Smooth muscle cell (in vitro differentiated cells): Measurements from ENCODE around the gene WWP2. TPM values are rescaled to one million over a fixed set of nuclear protein-coding genes. Genes with fewer than 3 reads are reported as not detected.
"Not testable (repeated sequence)": the region's sequence is repeated elsewhere in the genome, so short reads cannot be mapped to it uniquely, and the experiment has no call there.

ENCODE experiments used
- DNase-seq: peaks from one replicate; lab custom pipeline; 2025; ENCODE audit not compliant: unreplicated experiment; lab: John Stamatoyannopoulos, UW
- H2AFZ ChIP-seq: fragments of 200-600 bp; sonication (generic); 2 replicates; pipeline ENCODE4 v1.6.0; 2016; ENCODE audit warnings: antibody characterized with exemption, low read depth, mild to moderate bottlenecking
- H3F3A ChIP-seq: fragments of 200-600 bp; sonication (generic); 2 replicates; pipeline ENCODE4 v1.6.0; 2017; ENCODE audit warnings: antibody characterized with exemption, low read depth
- H3K27ac ChIP-seq: fragments of 200-600 bp; sonication (generic); 2 replicates; pipeline ENCODE4 v1.5.1; 2016; ENCODE audit warnings: low read depth, mild to moderate bottlenecking
- H3K27me3 ChIP-seq: fragments of 200-600 bp; sonication (generic); 2 replicates; pipeline ENCODE4 v1.6.1; 2016; ENCODE audit warnings: low read depth, mild to moderate bottlenecking
- H3K36me3 ChIP-seq: fragments of 200-600 bp; sonication (generic); 2 replicates; pipeline ENCODE4 v1.5.1; 2016; ENCODE audit warnings: low read depth
- H3K4me1 ChIP-seq: fragments of 200-600 bp; sonication (generic); 2 replicates; pipeline ENCODE4 v1.5.1; 2016; ENCODE audit warnings: low read depth
- H3K4me2 ChIP-seq: fragments of 200-600 bp; sonication (generic); 2 replicates; pipeline ENCODE4 v1.6.0; 2016; ENCODE audit warnings: mild to moderate bottlenecking
- H3K4me3 ChIP-seq: fragments of 200-600 bp; sonication (generic); 2 replicates; pipeline ENCODE4 v1.5.1; 2016; ENCODE audit warnings: mild to moderate bottlenecking
- H3K79me2 ChIP-seq: fragments of 200-600 bp; sonication (generic); 2 replicates; pipeline ENCODE4 v1.6.0; 2016; ENCODE audit warnings: low read depth, mild to moderate bottlenecking
- H3K9ac ChIP-seq: fragments of 200-600 bp; sonication (generic); 2 replicates; pipeline ENCODE4 v1.6.0; 2016; ENCODE audit warnings: low read depth
- H3K9me3 ChIP-seq: fragments of 200-600 bp; sonication (generic); replicated peaks from 2 replicates; pipeline ENCODE4 v1.5.1; 2016; ENCODE audit warnings: low read depth
- H4K20me1 ChIP-seq: fragments of 200-600 bp; sonication (generic); 2 replicates; pipeline ENCODE4 v1.6.0; 2016; ENCODE audit warnings: low read depth
- WGBS: methylation state at CpG from one replicate; pipeline ENCODE4 v1.1.7; 2016; ENCODE audit warnings: low lambda C conversion rate; 5-methylcytosine and 5-hydroxymethylcytosine counted together
- polyA plus RNA-seq: library from polyadenylated mRNA; unstranded; fragments of >200 nt; fragmentation: Nextera tagmentation; extraction: Ambion mirVana; gene quantifications from 2 replicates; pipeline ENCODE4 v1.2.1, GENCODE V29; 2016
- total RNA-seq: library from RNA; depleted of rRNA; stranded (reverse); fragments of >200 nt; gene quantifications from 2 replicates; pipeline ENCODE4 v1.2.3, GENCODE V29; 2014
- TF ChIP-seq, protein P1 (sequence below): fragments of 200-600 bp; sonication (generic); IDR thresholded peaks from 2 replicates; pipeline ENCODE4 v1.5.1; 2017; ENCODE audit warnings: borderline replicate concordance, mild to moderate bottlenecking, antibody characterized with exemption; ENCODE audit not compliant: insufficient read depth, poor library complexity, severe bottlenecking

The WWP2 gene
- total and polyA plus RNA-seq, 2 experiments from 2014 or later, result 7.8 to 9.0 TPM

- no peak for DNase-seq
- no peaks in the 10 kb centered on the region for H4K20me1 ChIP-seq
- H3K4me2 ChIP-seq, result no peak overlapping the region
- no peaks in the 10 kb centered on the region for H3F3A ChIP-seq
- H3K36me3 ChIP-seq, result no peaks in the 10 kb centered on the region
- H3K79me2 ChIP-seq, result no peaks in the 10 kb centered on the region
- H2AFZ ChIP-seq, result no peak overlapping the region
- WGBS, result 97% methylated on average over 10 of the region's 10 CpGs
- H3K9ac ChIP-seq, result no peak overlapping the region
- H3K9me3 ChIP-seq, result no peaks in the 10 kb centered on the region
- no peak overlapping the region for H3K27ac ChIP-seq
- TF ChIP-seq, protein P1, sequence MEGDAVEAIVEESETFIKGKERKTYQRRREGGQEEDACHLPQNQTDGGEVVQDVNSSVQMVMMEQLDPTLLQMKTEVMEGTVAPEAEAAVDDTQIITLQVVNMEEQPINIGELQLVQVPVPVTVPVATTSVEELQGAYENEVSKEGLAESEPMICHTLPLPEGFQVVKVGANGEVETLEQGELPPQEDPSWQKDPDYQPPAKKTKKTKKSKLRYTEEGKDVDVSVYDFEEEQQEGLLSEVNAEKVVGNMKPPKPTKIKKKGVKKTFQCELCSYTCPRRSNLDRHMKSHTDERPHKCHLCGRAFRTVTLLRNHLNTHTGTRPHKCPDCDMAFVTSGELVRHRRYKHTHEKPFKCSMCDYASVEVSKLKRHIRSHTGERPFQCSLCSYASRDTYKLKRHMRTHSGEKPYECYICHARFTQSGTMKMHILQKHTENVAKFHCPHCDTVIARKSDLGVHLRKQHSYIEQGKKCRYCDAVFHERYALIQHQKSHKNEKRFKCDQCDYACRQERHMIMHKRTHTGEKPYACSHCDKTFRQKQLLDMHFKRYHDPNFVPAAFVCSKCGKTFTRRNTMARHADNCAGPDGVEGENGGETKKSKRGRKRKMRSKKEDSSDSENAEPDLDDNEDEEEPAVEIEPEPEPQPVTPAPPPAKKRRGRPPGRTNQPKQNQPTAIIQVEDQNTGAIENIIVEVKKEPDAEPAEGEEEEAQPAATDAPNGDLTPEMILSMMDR, result no peak
- no peak overlapping the region for H3K4me3 ChIP-seq
- no peaks in the 10 kb centered on the region for H3K27me3 ChIP-seq
- H3K4me1 ChIP-seq, result no peaks in the 10 kb centered on the region
Measured at GRCh38 chr16:69823831-69824563, 61.9 kb downstream of the WWP2 start.

DNA sequence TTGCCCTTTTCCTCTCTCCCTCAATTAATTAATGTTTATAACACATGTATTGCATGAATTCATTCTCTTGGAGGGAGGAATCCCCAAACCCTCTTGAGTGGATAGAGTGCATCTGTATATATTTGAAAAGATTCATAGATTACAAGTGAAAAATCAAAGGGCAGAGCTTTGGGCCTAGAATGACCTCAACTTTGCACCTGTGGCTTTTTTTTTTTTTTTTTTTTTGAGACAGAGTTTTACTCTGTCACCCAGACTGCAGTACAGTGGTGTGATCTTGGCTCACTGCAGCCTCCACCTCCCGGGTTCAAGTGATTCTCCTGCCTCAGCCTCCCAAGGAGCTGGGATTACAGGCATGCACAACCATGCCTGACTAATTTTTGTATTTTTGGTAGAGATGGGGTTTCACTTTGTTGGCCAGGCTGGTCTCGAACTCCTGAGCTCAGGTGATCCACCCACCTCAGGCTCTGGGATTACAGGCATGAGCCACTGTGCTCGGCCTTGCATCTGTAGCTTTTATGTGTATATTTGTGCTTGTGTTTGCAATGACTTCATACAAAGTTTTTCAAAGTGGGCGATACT is 62.5 kb downstream of the WWP2 start:
- H3K9ac ChIP-seq, H3K79me2 ChIP-seq, H3K36me3 ChIP-seq, H3K27ac ChIP-seq, H3K4me3 ChIP-seq, H3K4me2 ChIP-seq, H4K20me1 ChIP-seq, H3K4me1 ChIP-seq, H3F3A ChIP-seq, H2AFZ ChIP-seq, DNase-seq, H3K9me3 ChIP-seq, H3K27me3 ChIP-seq: not testable (repeated sequence)
- 95% methylated on average over 4 of the region's 4 CpGs for WGBS

DNA sequence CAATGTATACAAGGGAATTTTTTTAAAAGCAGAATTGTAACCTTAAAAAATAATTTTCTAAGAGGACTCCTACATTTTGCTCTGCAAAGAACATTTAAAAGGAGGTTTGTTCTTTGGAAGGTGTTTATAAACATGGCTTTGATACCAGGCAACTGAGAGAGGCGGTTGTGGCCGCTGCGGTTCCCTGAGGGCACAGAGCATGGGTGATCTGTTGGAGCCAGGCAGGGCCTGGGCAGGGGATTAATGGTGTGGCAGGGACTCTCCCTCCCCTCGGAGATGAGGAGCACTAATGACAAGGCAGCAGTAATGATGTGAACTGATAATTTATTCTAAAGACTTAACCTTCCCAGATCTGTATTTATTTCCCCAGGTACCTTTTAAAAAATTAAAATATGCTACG is 65.4 kb downstream of the WWP2 start:
- no peak overlapping the region for H3K27ac ChIP-seq
- DNase-seq, result no peak
- 87% methylated on average over 5 of the region's 5 CpGs for WGBS

GRCh38 chr16:69829338-69829737 is 67.2 kb downstream of the WWP2 start:
- H3K27me3 ChIP-seq, result no peaks in the 10 kb centered on the region
- H3K4me1 ChIP-seq, result peaks cover 15% of the 10 kb centered on the region
- DNase-seq, result no peak
- no peak overlapping the region for H3K27ac ChIP-seq
- no peak overlapping the region for H3K4me3 ChIP-seq
- TF ChIP-seq, protein P1, result no peak
- no peaks in the 10 kb centered on the region for H3K9me3 ChIP-seq
- H3K36me3 ChIP-seq, result no peaks in the 10 kb centered on the region
- H3K9ac ChIP-seq, result no peak overlapping the region
- no peak overlapping the region for H3K4me2 ChIP-seq
- H4K20me1 ChIP-seq, result no peaks in the 10 kb centered on the region
- no peaks in the 10 kb centered on the region for H3K79me2 ChIP-seq
- H2AFZ ChIP-seq, result no peak overlapping the region
- H3F3A ChIP-seq, result peaks cover 4% of the 10 kb centered on the region
- WGBS, result 100% methylated on average over 1 of the region's 1 CpG

More for the DNA sequence above, 65.4 kb downstream of the WWP2 start:
- no peaks in the 10 kb centered on the region for H3K79me2 ChIP-seq
- no peak overlapping the region for H3K4me3 ChIP-seq
- no peak overlapping the region for H2AFZ ChIP-seq
- H3K9ac ChIP-seq, result no peak overlapping the region
- no peaks in the 10 kb centered on the region for H3K27me3 ChIP-seq
- peaks cover 4% of the 10 kb centered on the region for H3F3A ChIP-seq
- H3K36me3 ChIP-seq, result no peaks in the 10 kb centered on the region
- H4K20me1 ChIP-seq, result no peaks in the 10 kb centered on the region
- H3K4me1 ChIP-seq, result peaks cover 10% of the 10 kb centered on the region
- H3K4me2 ChIP-seq, result no peak overlapping the region
- H3K9me3 ChIP-seq, result no peaks in the 10 kb centered on the region
- TF ChIP-seq, protein P1, result no peak
